GDM1 (cell line): ENCODE data around the gene SLITRK3.
"Not testable (repeated sequence)": the region's sequence is repeated elsewhere in the genome, so short reads cannot be mapped to it uniquely, and the experiment has no call there.

Experiments
- DNase-seq: peaks from one replicate; lab custom pipeline; 2025; lab: John Stamatoyannopoulos, UW

The SLITRK3 gene

DNA sequence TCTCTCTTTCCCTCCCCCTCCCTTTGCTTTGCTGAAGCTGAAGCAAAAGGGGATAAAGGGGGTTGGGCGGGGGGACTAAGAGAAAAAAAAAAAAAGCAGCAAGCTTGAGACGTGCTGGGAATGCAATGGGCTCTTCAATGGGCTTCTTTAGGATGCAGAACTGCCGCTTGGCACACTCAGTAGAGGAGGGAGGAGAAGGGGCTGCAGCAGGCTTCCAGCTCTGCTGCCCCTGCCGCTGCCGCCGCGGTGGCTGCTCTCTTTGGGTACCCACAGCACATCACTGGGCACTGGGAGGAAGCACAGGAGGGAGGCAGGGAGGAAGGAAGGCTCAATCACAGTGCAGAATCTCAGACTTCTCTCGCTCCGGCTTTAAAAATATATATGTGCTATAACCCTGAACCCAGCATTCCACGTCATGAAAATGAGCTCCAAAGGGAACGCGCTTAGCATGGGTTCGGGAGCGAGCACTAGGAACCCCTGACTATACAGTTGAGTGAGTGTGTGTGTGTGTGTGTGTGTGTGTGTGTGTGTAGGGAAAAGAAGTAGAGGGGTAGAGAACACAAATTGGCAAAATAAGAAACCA lies 3.5 kb downstream of the SLITRK3 start:
- no peak for DNase-seq

DNA sequence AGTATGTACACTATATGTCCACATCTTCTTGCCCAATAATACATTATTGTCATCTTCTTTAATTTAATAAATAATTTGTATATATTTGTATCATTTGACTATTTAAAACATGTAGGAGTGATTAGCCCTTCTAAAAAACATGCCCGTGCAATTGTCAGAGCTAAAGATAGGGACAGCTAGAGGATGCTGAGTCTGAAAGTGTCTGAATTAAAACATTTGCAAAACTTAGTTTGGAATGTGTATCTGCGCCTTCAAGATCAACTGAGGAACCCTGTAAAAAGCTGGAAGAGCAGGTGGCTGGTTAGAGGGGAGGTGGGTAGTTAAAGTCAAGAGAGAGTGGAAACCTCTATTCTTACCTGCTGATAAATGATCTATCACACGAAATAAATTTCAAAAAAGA lies 4.7 kb downstream of the SLITRK3 start:
- no peak for DNase-seq

DNA sequence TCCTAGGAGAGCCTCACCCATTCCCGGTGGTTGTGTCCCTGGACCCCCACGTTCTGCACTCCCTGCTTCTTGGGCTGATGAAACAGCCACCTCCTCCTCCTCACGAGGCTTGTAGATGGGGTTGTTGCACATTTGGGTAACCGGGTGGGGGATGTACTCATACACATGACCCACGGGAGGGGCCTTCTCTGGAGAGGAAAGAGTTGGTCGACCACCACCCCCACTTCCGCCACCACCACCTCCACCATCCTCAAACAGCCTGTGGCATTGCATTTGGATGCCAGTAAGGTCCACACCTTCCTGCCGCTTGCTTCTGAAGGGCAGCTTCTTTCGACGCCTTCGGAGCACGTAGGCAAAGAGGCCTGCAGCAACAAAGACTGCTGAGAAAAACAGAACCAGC lies 7.7 kb downstream of the SLITRK3 start:
- no peak for DNase-seq

DNA sequence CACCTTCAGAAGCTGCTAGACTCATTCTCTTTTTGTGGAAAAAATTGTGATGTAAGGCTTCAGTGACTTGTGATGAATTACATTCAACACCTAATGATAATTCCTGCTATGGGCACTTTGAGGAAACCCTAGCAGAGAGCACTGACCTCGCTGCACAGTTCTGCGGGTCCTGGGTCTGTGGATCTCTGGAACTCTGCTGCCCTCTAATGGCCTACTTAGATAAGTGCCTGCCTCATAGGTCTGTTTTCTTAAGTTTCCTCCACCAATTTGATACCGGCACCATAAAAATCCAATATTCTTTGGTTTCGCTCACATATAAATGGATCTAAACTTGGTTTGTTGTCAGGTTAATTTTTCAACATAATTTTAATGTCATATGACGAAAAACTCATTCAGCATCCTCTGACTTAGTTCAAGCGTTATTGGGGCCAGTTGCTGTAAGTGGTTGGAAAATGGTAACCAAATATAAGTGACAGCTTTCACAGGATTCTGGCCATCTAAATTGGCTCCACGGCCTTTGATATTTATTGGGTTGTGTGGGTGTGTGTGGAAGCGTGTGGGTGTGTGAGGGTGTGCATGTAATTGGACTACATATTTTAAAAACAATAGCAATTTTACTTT lies 10.4 kb downstream of the SLITRK3 start:
- peak; percentile 62 for DNase-seq

DNA sequence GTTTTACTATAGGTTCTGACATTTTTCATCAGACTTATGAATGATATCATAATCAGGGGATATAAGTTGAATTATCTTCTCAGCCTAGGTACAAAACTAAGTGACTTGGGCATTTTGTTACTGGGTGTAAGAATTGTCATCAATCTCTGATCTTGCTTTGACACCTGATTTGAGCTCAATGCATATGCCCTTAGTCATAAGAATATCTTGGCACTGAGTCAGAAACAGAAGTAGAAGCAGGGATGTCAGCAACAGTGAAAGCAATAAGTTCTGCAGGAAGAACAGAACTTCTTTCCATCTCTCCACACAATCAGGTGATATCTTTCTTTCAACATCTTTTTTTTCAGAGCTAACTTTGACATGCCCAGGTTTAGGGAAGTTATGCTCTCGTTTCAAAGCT lies 14.6 kb downstream of the SLITRK3 start:
- no peak for DNase-seq

DNA sequence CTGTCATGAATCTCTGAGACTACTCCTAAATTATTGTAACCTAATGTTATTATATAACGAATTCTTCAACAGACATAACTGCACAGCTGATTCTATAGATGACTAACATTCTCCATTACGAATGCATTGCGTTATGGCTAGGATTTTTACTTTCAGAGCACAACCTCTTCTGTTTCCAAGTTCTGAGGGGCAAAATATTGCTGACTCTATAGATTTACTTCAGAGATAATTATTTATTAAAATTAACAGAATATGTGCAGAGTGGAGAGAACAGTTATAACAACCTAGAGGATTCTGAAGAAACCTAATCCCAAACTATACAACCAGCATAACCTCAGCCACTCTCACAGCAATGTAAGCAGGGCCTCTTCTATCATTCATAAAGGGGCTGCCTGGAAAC lies 25.9 kb downstream of the SLITRK3 start:
- DNase-seq: no peak

DNA sequence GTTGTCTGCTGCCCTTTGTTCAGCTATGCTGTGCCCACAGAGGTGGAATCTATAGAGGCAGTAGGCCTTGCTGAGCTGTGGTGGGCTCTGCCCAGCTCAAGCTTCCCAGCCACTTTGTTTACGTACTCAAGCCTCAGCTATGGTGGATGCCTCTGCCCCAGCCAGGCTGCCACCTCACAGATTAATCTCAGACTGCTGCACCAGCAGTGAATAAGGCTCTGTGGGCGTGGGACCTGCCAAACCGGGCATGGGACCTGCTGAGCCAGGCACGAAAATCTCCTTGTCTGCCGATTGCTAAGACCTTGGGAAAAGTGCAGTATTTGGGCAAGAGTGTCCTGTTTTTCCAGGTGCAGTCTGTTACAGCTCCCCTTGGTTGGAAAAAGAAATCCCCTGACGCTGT lies 26.8 kb downstream of the SLITRK3 start:
- no peak for DNase-seq

DNA sequence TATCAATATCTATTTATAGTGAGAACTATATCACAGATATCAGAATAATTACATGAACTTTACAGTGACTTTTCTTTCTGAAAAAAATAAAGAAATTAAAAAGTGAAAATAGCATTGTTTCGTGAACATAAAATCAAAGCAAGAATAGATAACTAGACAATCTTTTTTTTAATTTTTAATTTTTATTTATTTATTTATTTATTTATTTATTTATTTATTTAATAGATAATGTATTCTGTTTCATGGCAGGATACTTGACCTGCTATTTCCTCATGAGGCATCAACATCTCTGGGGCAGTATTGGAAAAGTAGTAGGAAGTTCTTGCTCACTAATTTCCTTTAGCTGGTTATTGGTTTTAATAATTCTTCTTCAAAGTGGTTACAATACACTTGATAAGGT lies 33.3 kb downstream of the SLITRK3 start:
- DNase-seq: no peak

DNA sequence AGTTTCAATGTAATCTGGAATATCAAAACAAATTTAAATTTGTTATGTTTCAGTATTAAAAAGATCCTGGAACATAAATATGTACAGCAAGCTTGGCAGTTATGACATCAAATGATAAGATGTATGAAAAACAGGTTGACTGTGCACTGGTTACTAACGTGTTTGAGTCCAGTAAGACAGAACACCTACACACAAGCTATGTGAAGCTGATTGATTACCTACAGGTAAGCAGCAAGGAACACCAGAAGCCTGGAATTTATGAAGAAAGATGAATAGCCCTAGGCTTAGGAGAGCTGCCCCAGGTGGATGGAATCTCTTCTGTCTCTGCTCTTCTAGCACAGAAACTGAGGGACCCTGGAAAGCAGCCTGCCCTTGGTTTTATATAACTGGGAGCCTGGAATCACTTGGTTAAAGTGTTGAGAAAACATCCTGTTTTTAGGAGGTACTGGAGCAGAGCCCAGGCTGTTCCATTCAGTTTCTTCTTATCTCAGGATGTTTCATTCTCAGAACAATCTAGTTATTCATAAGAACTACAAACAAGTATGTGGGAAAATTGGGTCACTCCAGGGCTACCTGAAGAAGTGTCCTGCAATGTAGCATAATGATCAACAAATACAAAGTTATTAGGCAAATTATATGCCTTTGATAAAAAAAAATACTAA lies 36.3 kb downstream of the SLITRK3 start:
- no peak for DNase-seq

DNA sequence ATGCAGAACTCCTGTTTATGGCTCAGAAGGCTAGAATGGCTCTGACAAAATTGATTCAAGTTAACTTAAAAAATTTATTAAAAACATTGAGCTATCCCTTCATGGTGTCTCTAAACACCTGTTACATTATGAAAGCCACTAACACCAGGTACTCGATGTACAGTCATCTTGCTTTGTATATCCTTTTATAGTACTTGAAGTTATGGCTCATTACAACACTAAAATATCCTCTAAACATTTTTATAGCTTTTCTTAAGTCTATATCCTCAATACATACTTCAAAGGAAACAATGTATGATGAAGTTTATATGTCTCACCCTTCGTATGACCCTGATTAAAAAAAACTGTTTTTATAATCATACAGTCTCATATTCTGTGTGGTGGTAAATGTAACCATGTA lies 38.2 kb downstream of the SLITRK3 start:
- no peak for DNase-seq

DNA sequence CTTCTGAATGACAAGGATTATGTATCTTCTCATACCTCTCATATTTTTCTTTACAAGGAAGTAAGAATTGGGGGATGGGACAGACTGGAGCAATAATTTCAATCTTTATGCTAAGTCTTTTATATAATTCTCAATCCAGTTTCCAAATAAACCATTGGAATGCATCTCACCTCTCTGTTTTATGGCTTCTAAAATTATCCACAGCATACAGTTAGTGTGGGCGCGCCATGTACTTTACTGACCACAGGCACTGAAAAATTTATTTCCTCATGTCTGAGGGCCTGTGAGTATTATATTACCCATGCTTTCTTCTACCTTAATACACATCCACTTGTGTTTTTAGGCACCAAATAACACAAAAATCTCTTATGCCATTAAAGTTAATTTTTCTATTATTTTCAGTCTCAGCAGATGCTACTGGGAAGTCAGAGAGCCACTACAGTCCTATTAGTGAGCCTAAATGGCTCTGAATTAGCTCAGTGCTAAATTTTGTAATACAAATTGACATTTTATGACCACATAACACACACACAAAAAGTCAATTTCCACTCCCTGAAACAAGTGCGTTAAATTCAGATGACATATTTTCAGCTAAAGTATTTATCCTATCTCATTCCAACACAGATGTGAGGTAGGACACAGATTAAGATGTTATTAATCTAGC lies 39.3 kb downstream of the SLITRK3 start:
- no peak for DNase-seq

DNA sequence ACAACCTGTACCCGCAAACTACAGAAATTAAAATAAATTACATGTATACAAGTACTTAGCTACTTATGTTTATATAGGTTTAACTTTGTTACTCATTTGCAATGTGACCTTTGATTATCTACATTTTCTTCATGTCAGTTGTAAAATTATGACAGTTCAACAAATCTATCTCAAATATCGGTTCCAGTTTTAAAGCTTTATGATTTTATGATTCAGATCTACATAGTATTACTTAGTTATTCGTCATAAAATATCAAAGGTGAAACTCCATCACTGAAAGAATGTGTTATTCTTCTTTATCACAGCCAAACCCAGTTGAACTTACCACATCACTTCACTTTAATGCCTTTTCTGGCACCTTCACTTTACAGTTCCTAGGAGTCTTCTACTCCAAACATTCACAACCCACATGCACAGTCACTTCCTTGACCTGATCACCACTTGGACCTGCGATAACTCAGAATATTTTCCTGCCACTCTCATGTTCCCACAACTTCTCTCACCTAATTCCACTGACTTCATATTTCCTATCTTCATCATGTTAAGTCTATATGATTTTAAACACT lies 47.2 kb downstream of the SLITRK3 start:
- DNase-seq: no peak

DNA sequence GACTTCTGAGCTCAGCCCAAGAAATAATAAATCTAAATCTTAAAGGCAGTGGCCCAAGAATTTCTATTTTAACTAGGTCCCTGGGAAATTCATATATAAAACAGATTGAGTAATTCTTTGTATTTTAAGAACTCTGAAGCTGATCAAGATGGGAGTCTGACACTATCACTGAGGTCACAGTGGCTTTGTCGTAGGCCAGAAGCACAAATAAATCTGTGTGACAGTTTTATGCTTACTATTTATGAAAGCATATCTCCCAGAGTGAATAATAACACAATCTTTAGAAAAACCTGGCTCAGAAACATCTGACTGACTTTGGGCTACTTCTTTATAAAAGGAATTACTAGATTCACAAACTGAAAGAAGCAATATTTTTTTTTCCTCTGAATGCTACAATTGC lies 51.9 kb downstream of the SLITRK3 start:
- no peak for DNase-seq

DNA sequence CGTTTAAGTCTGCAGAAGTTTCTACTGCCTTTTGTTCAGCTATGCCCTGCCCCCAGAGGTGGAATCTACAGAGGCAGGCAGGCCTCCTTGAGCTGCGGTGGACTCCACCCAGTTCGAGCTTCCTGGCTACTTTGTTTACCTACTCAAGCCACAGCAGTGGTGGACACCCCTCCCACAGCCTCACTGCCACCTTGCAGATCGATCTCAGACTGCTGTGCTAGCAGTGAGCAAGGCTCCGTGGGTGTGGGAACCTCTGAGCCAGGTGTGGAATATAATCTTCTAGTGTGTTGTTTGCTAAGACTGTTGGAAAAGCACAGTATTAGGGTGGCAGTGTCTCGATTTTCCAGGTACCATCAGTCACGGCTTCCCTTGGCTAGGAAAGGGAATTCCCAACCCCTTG lies 56.3 kb downstream of the SLITRK3 start:
- not testable (repeated sequence) for DNase-seq
